AG08395 (cell line): ENCODE results near the gene DOCK10.

Experiments
- DNase-seq: peaks from one replicate; pipeline ENCODE4 v3.0.0; 2012; ENCODE audit warnings: mixed read lengths, low spot score

DOCK10 gene

GRCh38 chr2:224716201-224716600, 326.1 kb downstream of the DOCK10 start, which contains the start of gene CCDC195:
Gene CCDC195, minus strand, starts transcription at chr2:224716365. Its CDS starts 0 bp downstream, at chr2:224716365.
- no peak for DNase-seq
